C4-2B (cell line): ENCODE data around the gene TMEM258.
A peak's percentile ranks its signal among the peaks of the same experiment; 100 is the strongest.

Experiments
- H3K27ac ChIP-seq: fragments of 450-650 bp; 2 replicates; pipeline ENCODE4 v1.5.1; 2017
- CTCF ChIP-seq: fragments of 450-650 bp; conservative IDR thresholded peaks from 2 replicates; pipeline ENCODE4 v1.5.1; 2017; ENCODE audit warnings: mild to moderate bottlenecking
- ZFX ChIP-seq: fragments of 450-650 bp; IDR thresholded peaks from 2 replicates; pipeline ENCODE4 v1.6.1; 2017

TMEM258 gene

GRCh38 chr11:61800331-61801281 lies 8.2 kb upstream of the TMEM258 start:
- no peak overlapping the region for H3K27ac ChIP-seq
- TF ChIP-seq CTCF: no peak
- no peak for TF ChIP-seq ZFX

- H3K27ac ChIP-seq: no peak overlapping the region
- no peak for TF ChIP-seq ZFX
- TF ChIP-seq CTCF: no peak
Observed at GRCh38 chr11:61799665-61800284, 7.4 kb upstream of the TMEM258 start.

DNA sequence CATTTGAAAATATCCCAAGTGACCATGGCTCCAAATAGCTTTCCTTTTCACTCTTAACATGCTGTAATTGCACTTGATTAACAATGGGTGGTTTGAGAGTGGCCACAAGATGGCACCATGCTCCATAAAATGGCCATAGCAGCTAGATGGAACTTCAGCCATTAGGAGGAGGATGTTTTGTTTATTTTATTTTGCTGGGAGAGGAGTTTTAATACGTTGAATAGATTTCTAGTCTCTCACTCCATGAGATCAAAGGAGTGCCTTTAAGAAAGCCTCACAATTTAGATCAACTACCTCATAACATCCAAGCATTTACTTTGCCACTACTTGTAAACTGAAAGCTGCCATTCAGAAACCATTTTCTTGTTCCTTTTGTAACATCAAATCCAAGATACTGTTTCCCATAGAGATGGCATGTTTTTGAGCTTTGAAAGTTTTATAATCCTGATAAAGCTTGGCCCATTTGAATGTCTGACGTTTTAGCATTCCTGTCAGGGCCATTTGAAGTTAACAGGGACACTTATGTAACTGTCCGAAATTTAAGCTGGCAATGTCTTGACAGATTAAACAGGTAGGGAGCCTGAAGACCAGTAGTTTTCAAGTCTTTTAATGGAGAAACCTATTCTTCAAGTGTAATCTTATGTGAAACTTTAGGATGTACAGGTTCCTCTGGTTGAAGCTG lies 5.0 kb upstream of the TMEM258 start:
- H3K27ac ChIP-seq: no peak overlapping the region
- peak; percentile 93 for TF ChIP-seq CTCF
- TF ChIP-seq ZFX: no peak

DNA sequence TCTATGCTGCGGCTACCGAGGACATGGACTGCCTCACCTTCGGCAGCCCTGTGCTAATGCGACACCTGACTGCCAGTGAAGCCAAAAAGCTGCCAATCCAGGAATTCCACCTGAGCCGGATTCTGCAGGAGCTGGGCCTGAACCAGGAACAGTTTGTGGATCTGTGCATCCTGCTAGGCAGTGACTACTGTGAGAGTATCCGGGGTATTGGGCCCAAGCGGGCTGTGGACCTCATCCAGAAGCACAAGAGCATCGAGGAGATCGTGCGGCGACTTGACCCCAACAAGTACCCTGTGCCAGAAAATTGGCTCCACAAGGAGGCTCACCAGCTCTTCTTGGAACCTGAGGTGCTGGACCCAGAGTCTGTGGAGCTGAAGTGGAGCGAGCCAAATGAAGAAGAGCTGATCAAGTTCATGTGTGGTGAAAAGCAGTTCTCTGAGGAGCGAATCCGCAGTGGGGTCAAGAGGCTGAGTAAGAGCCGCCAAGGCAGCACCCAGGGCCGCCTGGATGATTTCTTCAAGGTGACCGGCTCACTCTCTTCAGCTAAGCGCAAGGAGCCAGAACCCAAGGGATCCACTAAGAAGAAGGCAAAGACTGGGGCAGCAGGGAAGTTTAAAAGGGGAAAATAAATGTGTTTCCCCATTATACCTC lies 3.6 kb upstream of the TMEM258 start:
- TF ChIP-seq CTCF (no peak), ZFX (no peak)
- H3K27ac ChIP-seq: no peak overlapping the region

GRCh38 chr11:61795459-61795858 lies 3.1 kb upstream of the TMEM258 start:
- no peak overlapping the region for H3K27ac ChIP-seq
- TF ChIP-seq ZFX (no peak), CTCF (no peak)

DNA sequence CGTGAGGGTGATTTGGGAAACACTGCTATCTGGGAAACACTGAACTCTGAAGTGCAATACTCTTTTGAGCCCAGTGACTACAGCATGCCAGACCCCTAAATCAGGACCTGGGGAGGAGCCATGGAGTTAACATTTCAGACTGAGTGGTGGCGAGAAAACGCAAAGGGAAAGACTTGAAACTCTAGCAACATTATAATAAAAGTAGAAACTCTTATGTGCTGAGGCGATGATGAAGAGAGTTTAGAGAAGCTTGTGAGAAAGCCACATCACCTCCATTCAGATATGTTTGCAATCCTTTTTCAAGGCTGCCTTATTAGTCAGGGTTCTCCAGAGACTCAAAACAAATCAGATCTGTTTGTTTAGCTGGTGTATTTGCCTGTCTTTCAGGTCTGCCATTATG lies 2.2 kb upstream of the TMEM258 start:
- TF ChIP-seq CTCF: no peak
- TF ChIP-seq ZFX: no peak
- no peak overlapping the region for H3K27ac ChIP-seq
